Uterus (tissue), 4 donors: ENCODE measurements around the gene A1CF. TPM values are rescaled to one million over a fixed set of nuclear protein-coding genes. Genes with fewer than 3 reads are reported as not detected.

ENCODE experiments used
- DNase-seq, 2 donors: peaks; one replicate each; pipeline ENCODE4 v3.0.0-alpha.2; 2019 to 2020
- H3K27ac ChIP-seq, 2 donors: fragments of 200-600 bp; sonication (generic); 1 replicate in 1 of 2; 2 replicates in 1 of 2; pipeline ENCODE4 v1.5.1; 2016 to 2018
- H3K27me3 ChIP-seq, 2 donors: fragments of 200-600 bp; sonication (generic); one replicate each; pipeline ENCODE4 v1.5.1; 2018 to 2019; ENCODE audit warnings: control low read depth in 1 of 2
- H3K36me3 ChIP-seq, 2 donors: fragments of 200-600 bp; sonication (generic); one replicate each; pipeline ENCODE4 v1.5.1; 2019; ENCODE audit warnings: control low read depth in 1 of 2
- H3K4me1 ChIP-seq, 2 donors: fragments of 200-600 bp; sonication (generic); one replicate each; pipeline ENCODE4 v1.5.1; 2018 to 2019; ENCODE audit warnings: control low read depth in 1 of 2
- H3K4me3 ChIP-seq, 2 donors: fragments of 200-600 bp; sonication (generic); 1 replicate in 1 of 2; 2 replicates in 1 of 2; pipeline ENCODE4 v1.5.1; 2018 to 2019; ENCODE audit warnings: mild to moderate bottlenecking in 1 of 2
- H3K9me3 ChIP-seq, 2 donors: fragments of 200-600 bp; sonication (generic); one replicate each; pipeline ENCODE4 v1.5.1; 2019; ENCODE audit warnings: control low read depth in 1 of 2
- CTCF ChIP-seq, 4 experiments: fragments of 200-600 bp in 2 of 4; fragments of 450-650 bp in 2 of 4; sonication (generic) in 2 of 4; IDR thresholded peaks; one replicate each; pipeline ENCODE4 v1.5.1; 2016 to 2019; ENCODE audit warnings: antibody characterized with exemption in 4 of 4, mild to moderate bottlenecking in 2 of 4, moderate library complexity in 1 of 4
- POLR2A ChIP-seq, 2 donors: fragments of 450-650 bp; IDR thresholded peaks; one replicate each; pipeline ENCODE4 v1.6.1; 2016; ENCODE audit warnings: antibody characterized with exemption in 2 of 2, mild to moderate bottlenecking in 1 of 2, moderate library complexity in 1 of 2
- intact Hi-C: fragments of 100-400 bp; cut with DNase I; formaldehyde crosslinking; loops from one replicate; pipeline ENCODE4 v1.15.1; 2023; ENCODE audit warnings: low total_unique reads
- total RNA-seq, 4 donors: library from RNA; depleted of rRNA in 3 of 4; stranded (reverse); fragments of >200 nt in 3 of 4; gene quantifications; one replicate each; pipeline versions ENCODE4 v1.1.0 to v1.2.4, GENCODE V29; 2014 to 2023
- donor health status: DM: yes; HTN: yes; CAD: no.

A1CF gene
- total RNA-seq, 4 donors from 2014 or later, result under 0.01 TPM; not detected in 3

- TF ChIP-seq CTCF (IDR thresholded peaks at IDR 0.05) (no peak), POLR2A (IDR thresholded peaks at IDR 0.05) (no peak)
- intact Hi-C loops, result no loop called here
- H3K27ac ChIP-seq, result no peak overlapping the region
- no peaks in the 10 kb centered on the region for H3K4me1 ChIP-seq
- no peaks in the 10 kb centered on the region for H3K9me3 ChIP-seq
- H3K4me3 ChIP-seq, result no peak overlapping the region
- DNase-seq, result no peak
- no peaks in the 10 kb centered on the region for H3K27me3 ChIP-seq
- H3K36me3 ChIP-seq, result no peaks in the 10 kb centered on the region
These were observed 11.3 kb upstream of the A1CF start for GRCh38 chr10:50896721-50897120.

- no peak overlapping the region for H3K27ac ChIP-seq
- no peaks in the 10 kb centered on the region for H3K9me3 ChIP-seq
- no peak overlapping the region for H3K4me3 ChIP-seq
- H3K36me3 ChIP-seq, result no peaks in the 10 kb centered on the region
- DNase-seq, result no peak
- H3K4me1 ChIP-seq, result no peaks in the 10 kb centered on the region
- TF ChIP-seq CTCF (IDR thresholded peaks at IDR 0.05) (no peak), POLR2A (IDR thresholded peaks at IDR 0.05) (no peak)
- intact Hi-C loops, result no loop called here
- no peaks in the 10 kb centered on the region for H3K27me3 ChIP-seq
These were observed 8.9 kb upstream of the A1CF start for GRCh38 chr10:50894312-50894711.

GRCh38 chr10:50892467-50892866 is 7.0 kb upstream of the A1CF start:
- Histone ChIP-seq H3K36me3 (no peaks in the 10 kb centered on the region), H3K4me3 (no peak overlapping the region), H3K27me3 (no peaks in the 10 kb centered on the region), H3K27ac (no peak overlapping the region), H3K9me3 (no peaks in the 10 kb centered on the region), H3K4me1 (no peaks in the 10 kb centered on the region)
- no peak for DNase-seq
- intact Hi-C loops, result no loop called here
- TF ChIP-seq POLR2A (IDR thresholded peaks at IDR 0.05), result no peak
- no peak for TF ChIP-seq CTCF (IDR thresholded peaks at IDR 0.05)

- Histone ChIP-seq H3K9me3 (no peaks in the 10 kb centered on the region), H3K27me3 (no peaks in the 10 kb centered on the region), H3K27ac (no peak overlapping the region), H3K4me1 (no peaks in the 10 kb centered on the region), H3K36me3 (no peaks in the 10 kb centered on the region), H3K4me3 (no peak overlapping the region)
- intact Hi-C loops, result no loop called here
- no peak for TF ChIP-seq POLR2A (IDR thresholded peaks at IDR 0.05)
- TF ChIP-seq CTCF (IDR thresholded peaks at IDR 0.05), result no peak
- DNase-seq, result no peak
These were observed 1.1 kb downstream of the A1CF start for GRCh38 chr10:50884302-50884701.

GRCh38 chr10:50883629-50884028 is 1.8 kb downstream of the A1CF start:
- Histone ChIP-seq H3K9me3 (no peaks in the 10 kb centered on the region), H3K36me3 (no peaks in the 10 kb centered on the region), H3K4me3 (no peak overlapping the region), H3K27me3 (no peaks in the 10 kb centered on the region), H3K27ac (no peak overlapping the region), H3K4me1 (no peaks in the 10 kb centered on the region)
- TF ChIP-seq CTCF (IDR thresholded peaks at IDR 0.05) (no peak), POLR2A (IDR thresholded peaks at IDR 0.05) (no peak)
- intact Hi-C loops, result no loop called here
- DNase-seq, result no peak
